GM21423 (cell line): ENCODE measurements around the gene TENM3.

Source experiments
- ATAC-seq: cut with Tn5 transposase; IDR thresholded peaks from one replicate; pipeline ENCODE4 v1.9.1; 2021; ENCODE audit warnings: mild to moderate bottlenecking, moderate library complexity; ENCODE audit not compliant: unreplicated experiment

TENM3 gene

DNA sequence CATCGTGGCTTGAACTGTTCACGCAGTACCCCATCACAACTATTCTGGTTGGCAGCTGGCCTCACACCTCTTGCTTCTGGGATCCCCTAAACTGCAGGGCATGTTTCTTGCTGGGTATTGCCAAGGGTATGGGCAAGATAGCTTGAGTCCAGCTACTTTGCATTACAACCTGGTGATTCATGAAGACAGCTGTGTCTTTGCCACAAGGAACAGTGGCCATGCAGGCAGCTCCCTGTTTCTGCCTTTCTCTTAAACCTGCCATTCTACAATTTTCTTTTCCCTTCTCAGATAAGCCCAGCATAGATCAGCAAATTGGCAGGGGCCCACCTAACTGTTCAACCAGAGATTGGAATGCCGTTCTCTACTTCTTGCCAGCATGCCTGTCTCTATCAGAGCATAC is 42.8 kb downstream of the TENM3 start:
- ATAC-seq, result no peak

DNA sequence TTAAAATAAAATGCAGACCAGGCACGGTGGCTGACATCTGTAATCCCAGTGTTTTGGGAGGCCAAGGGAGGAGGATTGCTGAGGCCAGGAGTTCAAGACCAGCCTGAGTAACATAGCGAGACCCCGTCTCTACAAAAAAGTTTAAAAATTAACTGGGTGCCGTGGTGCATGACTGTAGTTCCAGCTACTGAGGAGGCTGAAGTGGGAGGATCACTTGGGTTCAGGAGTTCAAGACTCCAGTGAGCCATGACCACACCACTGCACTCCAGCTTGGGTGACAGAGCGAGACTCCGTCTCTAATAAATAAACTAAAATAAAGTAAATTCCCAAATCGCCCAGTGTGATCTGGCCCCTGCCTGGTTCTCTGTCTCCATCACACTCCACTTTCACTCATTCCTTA is 43.7 kb downstream of the TENM3 start:
- ATAC-seq, result no peak

GRCh38 chr4:182288534-182288933 is 45.3 kb downstream of the TENM3 start:
- ATAC-seq, result no peak

GRCh38 chr4:182289809-182290208 is 46.6 kb downstream of the TENM3 start:
- ATAC-seq, result no peak

DNA sequence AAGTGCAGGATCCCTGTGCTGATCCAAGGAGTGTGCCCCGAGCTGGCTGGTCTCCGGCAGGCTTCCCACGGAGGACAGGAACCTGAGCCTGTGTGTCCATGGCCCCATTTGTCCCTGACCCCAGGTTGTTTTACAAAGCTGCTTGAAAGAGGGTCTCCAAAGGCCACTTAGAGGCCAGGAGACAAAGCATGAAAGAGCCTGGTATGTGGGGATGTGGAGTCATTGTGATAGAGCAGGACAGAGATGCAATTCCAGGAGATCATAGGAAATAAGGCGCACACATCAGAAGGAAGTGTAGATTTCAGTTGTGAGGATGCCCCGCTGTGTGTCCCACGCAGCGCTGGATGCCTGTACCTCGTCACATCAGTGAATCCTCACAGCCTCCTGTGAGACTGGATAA is 48.0 kb downstream of the TENM3 start:
- no peak for ATAC-seq

DNA sequence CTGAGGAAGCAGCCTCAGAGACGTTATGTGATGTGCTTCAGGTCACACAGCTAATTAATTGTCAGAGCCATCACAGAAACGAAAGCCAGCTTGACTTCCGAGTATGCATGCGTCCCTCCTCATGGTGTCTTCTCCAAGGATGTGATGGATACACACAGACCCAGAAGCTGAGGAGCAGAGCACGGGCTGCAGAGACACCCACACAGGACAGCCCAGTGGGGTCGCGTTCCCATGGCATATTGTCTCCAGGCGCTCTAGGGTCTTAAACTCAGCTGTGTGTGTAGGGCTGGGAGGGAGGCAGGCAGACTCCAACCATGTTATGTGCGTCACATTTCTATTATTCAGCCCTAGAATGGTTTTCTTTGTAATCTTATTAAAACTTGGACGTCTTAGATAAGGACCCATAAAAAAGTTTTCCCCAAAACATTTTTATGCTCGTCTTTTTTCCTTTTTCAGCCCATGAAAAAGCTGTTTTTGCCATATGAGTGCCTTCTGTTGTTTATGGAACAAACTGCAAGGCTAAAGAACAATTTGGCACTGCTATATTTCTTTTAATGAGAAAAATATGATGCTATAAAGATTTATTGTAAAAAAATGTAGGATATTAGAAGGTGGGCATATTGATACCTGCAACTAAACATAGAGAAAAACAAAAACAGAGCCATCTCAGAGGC is 48.5 kb downstream of the TENM3 start:
- no peak for ATAC-seq

DNA sequence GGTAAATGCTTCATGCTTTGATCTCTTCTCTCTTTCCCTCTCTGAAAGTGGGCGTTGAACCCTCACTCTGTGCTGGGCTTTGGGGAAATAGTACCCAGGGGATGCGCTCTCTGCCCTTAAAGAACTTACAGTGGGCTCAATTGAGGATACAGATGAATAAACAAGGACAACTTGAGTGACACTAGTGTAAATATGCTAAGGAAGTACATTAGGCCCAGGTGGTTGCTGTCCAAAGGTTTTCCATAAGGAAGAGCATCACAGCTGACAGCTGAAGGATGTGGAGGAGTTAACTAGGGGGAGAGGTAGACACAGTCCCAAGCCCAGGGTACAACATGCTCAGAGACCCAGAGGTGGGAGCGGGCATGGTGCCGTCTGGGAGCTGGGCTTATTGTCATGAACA is 49.4 kb downstream of the TENM3 start:
- no peak for ATAC-seq

- no peak for ATAC-seq
Observed at GRCh38 chr4:182293691-182294255, 50.6 kb downstream of the TENM3 start.

GRCh38 chr4:182294451-182294850 is 51.2 kb downstream of the TENM3 start:
- ATAC-seq, result no peak

- ATAC-seq, result no peak
Observed at GRCh38 chr4:182297659-182298058, 54.5 kb downstream of the TENM3 start.

DNA sequence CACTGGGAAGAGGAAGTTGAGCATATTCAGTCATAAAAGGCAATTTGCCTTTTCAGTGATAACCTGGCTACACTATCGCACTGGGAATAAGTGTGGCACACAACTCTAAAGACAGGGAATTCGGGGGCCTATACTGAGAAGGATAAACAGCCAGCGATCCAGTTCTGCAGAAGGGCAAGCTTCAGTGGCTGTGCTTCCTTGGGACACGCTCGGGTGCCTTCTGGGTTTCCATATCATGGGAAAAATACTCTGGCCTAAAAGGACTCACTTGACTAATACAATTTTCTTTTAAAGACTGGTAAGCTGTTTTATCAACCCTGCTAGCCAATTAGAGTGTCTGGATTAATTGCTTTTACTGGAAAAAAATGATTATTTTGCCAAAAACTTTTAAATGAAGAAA is 58.5 kb downstream of the TENM3 start:
- no peak for ATAC-seq

- ATAC-seq, result no peak
Observed at GRCh38 chr4:182303847-182304246, 60.6 kb downstream of the TENM3 start.

- no peak for ATAC-seq
Observed at GRCh38 chr4:182306792-182307507, 63.7 kb downstream of the TENM3 start.

DNA sequence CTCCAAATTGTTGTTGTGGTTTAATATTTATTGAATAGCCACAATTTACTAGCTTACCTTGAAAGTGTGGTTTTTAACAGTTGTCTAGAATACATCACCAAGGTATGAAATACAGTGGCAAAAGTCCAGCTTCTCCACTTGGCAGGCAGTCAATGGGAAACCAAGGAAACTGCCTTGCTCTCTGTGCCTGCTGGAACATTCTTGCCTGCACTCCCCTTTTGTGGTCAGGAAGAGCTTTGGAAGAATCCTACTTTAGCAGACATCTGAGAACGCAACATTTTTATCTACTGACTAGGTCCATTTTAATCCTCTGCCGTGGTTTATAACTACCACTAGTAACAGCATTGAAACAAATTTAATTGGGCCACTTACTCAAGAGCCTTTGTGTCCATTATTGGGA is 64.5 kb downstream of the TENM3 start:
- no peak for ATAC-seq

- ATAC-seq, result no peak
Observed at GRCh38 chr4:182309877-182310276, 66.7 kb downstream of the TENM3 start.

GRCh38 chr4:182310316-182310715 is 67.1 kb downstream of the TENM3 start:
- ATAC-seq, result no peak

- ATAC-seq, result no peak
Observed at GRCh38 chr4:182310962-182311361, 67.8 kb downstream of the TENM3 start.

GRCh38 chr4:182314537-182314936 is 71.3 kb downstream of the TENM3 start:
- ATAC-seq, result no peak

DNA sequence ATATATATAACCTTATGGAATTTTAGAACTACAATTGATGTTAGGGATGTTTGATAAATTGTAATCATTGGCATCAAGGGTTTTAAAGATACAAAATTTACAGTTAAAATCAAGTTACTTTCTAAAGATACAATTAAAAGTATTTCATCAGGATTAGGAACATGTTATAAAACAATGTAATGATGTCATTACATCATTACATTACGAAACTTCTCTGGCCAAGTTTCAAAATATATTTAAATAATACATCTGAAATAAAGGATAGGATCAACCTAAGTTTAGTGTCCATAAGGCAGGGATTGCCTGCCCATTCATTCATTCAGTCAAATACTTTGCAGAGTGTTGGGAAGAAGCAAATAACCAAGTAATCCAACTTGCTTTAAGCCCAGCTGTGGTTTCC is 75.1 kb downstream of the TENM3 start:
- ATAC-seq, result no peak

GRCh38 chr4:182320092-182320491 is 76.9 kb downstream of the TENM3 start:
- ATAC-seq, result no peak

GRCh38 chr4:182320580-182320979 is 77.4 kb downstream of the TENM3 start:
- ATAC-seq, result no peak

DNA sequence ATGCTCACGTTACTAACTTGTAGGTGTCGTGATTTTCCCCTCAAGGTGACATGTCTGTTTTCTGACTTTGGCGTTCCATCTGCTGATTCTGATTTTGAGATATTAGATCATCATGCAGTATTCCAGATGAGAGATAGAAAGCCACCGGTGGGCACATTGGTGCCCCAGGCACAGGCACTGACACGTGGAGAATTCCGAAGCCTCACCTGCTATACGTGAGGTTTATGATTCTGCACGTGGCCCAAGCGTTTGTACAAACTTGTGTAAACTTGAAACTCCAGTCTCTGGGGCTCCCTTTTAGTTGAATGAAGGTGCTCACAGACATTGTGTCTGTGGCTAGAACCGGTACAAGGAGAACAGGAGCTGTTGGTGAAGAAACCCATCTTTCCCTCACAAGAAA is 81.1 kb downstream of the TENM3 start:
- no peak for ATAC-seq
